ENCODE measurements around the gene MORC2. TPM values are rescaled to one million over a fixed set of nuclear protein-coding genes. Genes with fewer than 3 reads are reported as not detected.

Gene MORC2
- total RNA-seq, 2 experiments from 2014 or later: 20.3 to 20.9 TPM

DNA sequence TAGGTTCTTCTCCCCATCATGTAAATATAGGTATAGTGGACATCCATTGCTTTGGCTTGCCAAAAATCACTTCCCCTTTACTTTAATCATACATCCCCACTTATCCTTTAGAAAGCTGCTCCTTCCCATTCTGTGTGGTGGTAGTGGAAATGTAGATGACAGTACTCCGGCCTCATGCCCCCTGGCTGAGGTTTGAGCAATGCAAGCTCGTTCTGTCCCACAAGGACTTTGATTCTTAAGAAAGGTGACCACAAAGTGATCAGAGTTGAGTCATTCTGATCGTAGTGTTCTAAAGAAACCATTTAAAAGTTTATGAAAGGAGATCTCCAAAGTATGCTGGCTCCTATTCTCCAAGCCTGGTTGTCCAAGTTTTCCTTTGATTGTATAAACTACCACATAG lies 11.4 kb upstream of the MORC2 start:
- intact Hi-C loops (cut with micrococcal nuclease): no loop called here
- H3K4me3 Mint-ChIP-seq: no peak overlapping the region
- H3K36me3 Mint-ChIP-seq: peaks cover 32% of the 10 kb centered on the region
- DNase-seq: no peak
- ChIA-PET CTCF (interaction anchor here (1.4 kb wide), 1 partner anchor 11 kb away, joined by 4 read pairs; the partner anchor contains the start of genes MORC2 and TUG1), POLR2A (interaction anchor here (2.3 kb wide), 1 partner anchor 11 kb away, joined by 8 read pairs; the partner anchor contains the start of genes MORC2 and TUG1)
- no peaks in the 10 kb centered on the region for H3K27me3 Mint-ChIP-seq
- H3K9me3 Mint-ChIP-seq: peaks cover 93% of the 10 kb centered on the region
- peaks cover 3% of the 10 kb centered on the region for H3K4me1 Mint-ChIP-seq (ENCODE audit: low read depth)
- no peak overlapping the region for H3K27ac Mint-ChIP-seq

DNA sequence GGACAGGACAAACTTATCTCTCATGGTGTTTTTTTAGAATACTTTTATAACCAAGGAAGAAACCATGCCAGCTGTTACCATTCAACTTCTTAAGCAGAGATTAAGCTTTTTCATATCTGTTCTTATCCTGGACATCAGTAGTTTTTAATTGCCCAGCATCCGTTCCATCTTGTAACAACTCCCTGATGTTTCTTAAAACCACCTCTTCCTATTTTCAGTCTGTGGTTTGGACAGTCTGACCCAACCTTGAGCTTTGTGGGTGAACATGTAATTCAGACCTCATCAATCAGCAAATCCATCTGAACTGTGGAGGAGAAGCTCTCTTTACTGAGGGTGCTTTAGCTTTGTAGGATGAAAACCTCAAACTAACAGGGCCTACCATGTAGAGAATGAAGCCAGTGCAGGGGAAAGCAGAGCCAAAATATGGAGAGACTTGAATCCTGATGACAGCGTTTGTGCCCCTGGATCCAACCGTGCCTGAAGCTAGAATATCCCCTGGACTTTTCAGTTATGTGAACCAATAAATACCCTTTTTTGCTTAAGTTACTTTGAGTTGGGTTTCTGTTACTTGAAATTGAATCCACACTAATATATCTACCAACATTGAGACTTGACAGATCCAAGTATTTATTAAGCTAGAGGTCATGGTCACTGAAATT lies 9.9 kb upstream of the MORC2 start:
- no peak overlapping the region for H3K27ac Mint-ChIP-seq
- POLR2A ChIA-PET: interaction anchor here (2.3 kb wide), 1 partner anchor 10 kb away, joined by 8 read pairs; the partner anchor contains the start of genes MORC2 and TUG1
- intact Hi-C loops (cut with micrococcal nuclease): no loop called here
- CTCF ChIA-PET: interaction anchor here (0.8 to 2.0 kb wide), 3 partner anchors 9 to 58 kb away, joined by 3 to 4 read pairs (median 3); partner anchors contain the start of gene TUG1
- H3K4me1 Mint-ChIP-seq (ENCODE audit: low read depth): peaks cover 3% of the 10 kb centered on the region
- peaks cover 91% of the 10 kb centered on the region for H3K9me3 Mint-ChIP-seq
- H3K4me3 Mint-ChIP-seq: no peak overlapping the region
- DNase-seq: no peak
- no peaks in the 10 kb centered on the region for H3K27me3 Mint-ChIP-seq
- H3K36me3 Mint-ChIP-seq: peaks cover 46% of the 10 kb centered on the region

DNA sequence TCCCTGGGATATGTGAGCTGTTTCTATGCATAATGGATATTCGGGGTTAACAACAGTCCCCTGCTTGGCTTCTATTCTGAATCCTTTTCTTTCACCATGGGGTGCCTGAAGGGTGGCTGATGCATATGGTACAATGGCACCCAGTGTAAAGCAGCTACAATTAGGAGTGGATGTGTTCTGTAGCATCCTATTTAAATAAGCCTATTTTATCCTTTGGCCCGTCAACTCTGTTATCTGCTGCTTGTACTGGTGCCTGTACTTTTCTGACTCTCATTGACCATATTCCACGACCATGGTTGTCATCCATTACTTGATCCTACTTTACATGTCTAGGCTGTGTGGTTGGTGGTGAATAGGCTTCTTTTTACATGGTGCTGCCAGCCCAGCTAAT lies 1.8 kb upstream of the MORC2 start:
- DNase-seq: no peak
- H3K27ac Mint-ChIP-seq: peak overlapping the region; percentile 83
- peaks cover 85% of the 10 kb centered on the region for H3K36me3 Mint-ChIP-seq
- H3K9me3 Mint-ChIP-seq: peaks cover 61% of the 10 kb centered on the region
- peaks cover 1% of the 10 kb centered on the region for H3K27me3 Mint-ChIP-seq
- intact Hi-C loops (cut with micrococcal nuclease): no loop called here
- H3K4me3 Mint-ChIP-seq: peak overlapping the region; percentile 85
- POLR2A ChIA-PET: no interaction called here
- CTCF ChIA-PET: interaction anchor here (0.6 to 3.6 kb wide), 7 partner anchors 25 to 260 kb away, joined by 3 to 21 read pairs (median 6); partner anchors contain the start of gene SELENOM
- peaks cover 54% of the 10 kb centered on the region for H3K4me1 Mint-ChIP-seq (ENCODE audit: low read depth)

DNA sequence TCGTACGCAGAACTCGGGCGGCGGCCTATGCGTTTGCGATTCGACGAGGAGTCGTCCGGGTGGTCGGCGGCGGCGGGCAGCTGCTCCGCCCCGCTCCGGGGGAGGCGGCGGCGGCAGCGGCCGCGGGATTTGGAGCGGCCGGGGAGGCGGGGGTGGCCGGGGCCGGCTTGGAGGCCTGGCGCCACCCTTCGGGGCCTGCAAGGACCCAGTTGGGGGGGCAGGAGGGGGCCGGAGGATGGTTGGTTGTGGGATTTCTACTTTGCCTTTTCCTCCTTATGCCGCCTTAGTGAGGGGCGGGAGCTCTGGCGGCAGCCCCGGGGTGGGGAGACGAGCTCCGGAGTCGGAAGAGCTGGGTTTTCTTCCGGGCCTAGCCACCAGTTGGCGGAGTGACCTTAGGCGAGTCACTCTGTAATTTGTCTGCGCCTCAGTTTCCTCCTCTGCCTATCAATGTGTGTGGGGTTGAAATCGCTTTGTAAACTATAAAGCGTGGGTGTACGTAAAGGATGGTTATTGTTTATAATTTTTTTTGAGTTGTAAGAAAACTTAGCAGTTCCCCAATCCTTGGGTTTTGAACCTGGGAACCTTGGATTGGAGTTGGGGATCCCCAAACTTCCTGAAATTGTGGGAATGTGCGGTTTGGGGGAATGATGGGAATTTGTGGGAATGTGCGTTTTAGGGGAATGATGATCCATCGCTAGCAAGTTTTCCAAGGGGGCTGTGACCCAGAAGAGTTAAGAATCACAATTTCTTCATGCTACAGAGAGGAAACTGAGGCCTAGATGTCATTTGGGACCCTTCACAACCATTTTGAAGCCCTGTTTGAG lies 1.2 kb upstream of the MORC2 start:
- peak overlapping the region; percentile 85 for H3K4me3 Mint-ChIP-seq
- ChIA-PET CTCF (interaction anchor here (0.6 to 3.6 kb wide), 12 partner anchors 9 to 335 kb away, joined by 3 to 21 read pairs (median 4); partner anchors contain the start of gene SELENOM), POLR2A (interaction anchor here (0.8 to 2.7 kb wide), 9 partner anchors 9 to 546 kb away, joined by 3 to 28 read pairs (median 5); partner anchors contain the start of genes PES1 and SELENOM)
- DNase-seq: peak; percentile 55
- H3K4me1 Mint-ChIP-seq (ENCODE audit: low read depth): peaks cover 59% of the 10 kb centered on the region
- peak overlapping the region; percentile 89 for H3K27ac Mint-ChIP-seq
- peaks cover 1% of the 10 kb centered on the region for H3K27me3 Mint-ChIP-seq
- peaks cover 83% of the 10 kb centered on the region for H3K36me3 Mint-ChIP-seq
- intact Hi-C loops (cut with micrococcal nuclease): loop anchor here (1.0 to 5.0 kb wide), 4 partner anchors 115 to 377 kb away; partner anchors contain the start of gene PIK3IP1
- H3K9me3 Mint-ChIP-seq: peaks cover 58% of the 10 kb centered on the region

DNA sequence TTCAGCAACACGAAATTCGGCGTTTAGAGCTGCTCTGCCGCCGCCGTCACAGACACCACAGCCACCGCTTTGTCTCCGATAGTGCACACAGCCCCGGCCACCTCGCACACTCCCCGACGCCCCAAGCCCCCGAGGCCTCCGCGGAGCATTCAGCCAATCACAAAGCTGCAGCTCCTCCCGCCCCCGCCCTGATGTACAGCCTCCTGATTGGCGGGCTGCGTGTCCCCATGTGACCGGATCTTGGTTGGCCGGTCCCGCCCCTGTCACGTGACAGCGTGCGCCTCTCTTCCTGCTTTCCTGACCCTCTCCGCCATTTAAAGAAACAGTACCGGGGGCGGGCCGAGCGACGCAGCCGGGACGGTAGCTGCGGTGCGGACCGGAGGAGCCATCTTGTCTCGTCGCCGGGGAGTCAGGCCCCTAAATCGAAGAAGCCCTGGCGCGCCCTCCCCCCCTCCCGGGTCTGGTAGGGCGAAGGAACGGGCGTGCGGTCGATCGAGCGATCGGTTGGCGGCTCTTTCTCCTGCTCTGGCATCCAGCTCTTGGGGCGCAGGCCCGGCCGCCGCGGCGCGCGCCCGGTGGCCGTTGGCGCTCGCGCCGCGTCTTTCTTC lies 454 bp upstream of the MORC2 start, which contains the start of gene TUG1:
Gene TUG1 (plus strand): TSS at position 342 of the 608 bp plus-strand sequence.
- peak; percentile 98 for DNase-seq
- intact Hi-C loops (cut with micrococcal nuclease): loop anchor here (1.0 to 5.0 kb wide), 4 partner anchors 116 to 377 kb away; partner anchors contain the start of gene PIK3IP1
- ChIA-PET CTCF (interaction anchor here (0.6 to 3.6 kb wide), 12 partner anchors 9 to 429 kb away, joined by 3 to 21 read pairs (median 4); partner anchors contain the start of gene SELENOM), POLR2A (interaction anchor here (0.6 to 2.7 kb wide), 11 partner anchors 10 to 545 kb away, joined by 3 to 28 read pairs (median 4); partner anchors contain the start of genes LIMK2, PES1 and SELENOM)
- Mint-ChIP-seq H3K4me1 (ENCODE audit: low read depth) (peaks cover 64% of the 10 kb centered on the region), H3K9me3 (peaks cover 51% of the 10 kb centered on the region), H3K36me3 (peaks cover 80% of the 10 kb centered on the region), H3K27ac (peak within 1 kb of the TSS; percentile 89), H3K27me3 (peaks cover 1% of the 10 kb centered on the region), H3K4me3 (peak within 1 kb of the TSS; percentile 85)

DNA sequence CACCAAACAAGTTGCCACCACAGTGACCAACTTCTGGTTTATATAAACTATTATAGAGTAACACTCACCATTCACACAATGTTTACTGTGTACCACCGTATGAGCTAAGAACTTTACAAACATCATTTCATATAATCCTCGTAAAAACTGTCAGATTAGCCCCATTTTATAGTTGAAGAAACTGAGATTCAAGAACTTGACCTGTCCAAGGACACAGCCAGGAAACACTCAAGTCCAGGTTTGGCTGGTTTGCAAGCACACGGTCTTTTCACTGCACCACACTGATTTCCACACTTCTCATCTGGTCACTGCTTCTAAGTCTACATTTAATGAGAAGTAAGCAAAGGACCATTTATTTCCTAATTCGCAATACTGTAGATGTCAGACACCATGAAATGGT lies 3.7 kb downstream of the MORC2 start:
- ChIA-PET POLR2A (no interaction called here), CTCF (no interaction called here)
- Mint-ChIP-seq H3K4me1 (ENCODE audit: low read depth) (peaks cover 36% of the 10 kb centered on the region), H3K27ac (no peak overlapping the region), H3K36me3 (peaks cover 39% of the 10 kb centered on the region), H3K27me3 (peaks cover 1% of the 10 kb centered on the region), H3K4me3 (no peak overlapping the region), H3K9me3 (peaks cover 18% of the 10 kb centered on the region)
- intact Hi-C loops (cut with micrococcal nuclease): loop anchor here (5.0 kb wide), 2 partner anchors 327 to 377 kb away; partner anchors contain the start of gene PIK3IP1
- no peak for DNase-seq

DNA sequence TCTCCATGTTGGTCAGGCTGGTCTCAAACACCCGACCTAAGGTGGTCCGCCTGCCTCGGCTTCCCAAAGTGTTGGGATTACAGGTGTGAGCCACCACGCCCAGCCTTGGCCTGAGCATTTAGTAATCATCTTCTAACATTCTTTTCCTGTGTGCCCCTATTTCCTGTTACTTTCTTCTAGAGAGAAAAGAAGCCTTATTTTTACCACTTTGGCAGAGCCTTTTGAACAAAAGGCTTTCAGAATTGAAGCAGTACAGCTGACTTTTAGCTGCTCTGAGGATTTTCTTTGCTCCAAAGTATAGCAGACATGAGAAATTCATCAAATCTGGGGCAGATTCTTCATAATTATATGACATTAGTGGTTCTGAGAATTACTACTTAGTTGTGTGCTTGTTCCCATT lies 13.4 kb downstream of the MORC2 start:
- no peak for DNase-seq

DNA sequence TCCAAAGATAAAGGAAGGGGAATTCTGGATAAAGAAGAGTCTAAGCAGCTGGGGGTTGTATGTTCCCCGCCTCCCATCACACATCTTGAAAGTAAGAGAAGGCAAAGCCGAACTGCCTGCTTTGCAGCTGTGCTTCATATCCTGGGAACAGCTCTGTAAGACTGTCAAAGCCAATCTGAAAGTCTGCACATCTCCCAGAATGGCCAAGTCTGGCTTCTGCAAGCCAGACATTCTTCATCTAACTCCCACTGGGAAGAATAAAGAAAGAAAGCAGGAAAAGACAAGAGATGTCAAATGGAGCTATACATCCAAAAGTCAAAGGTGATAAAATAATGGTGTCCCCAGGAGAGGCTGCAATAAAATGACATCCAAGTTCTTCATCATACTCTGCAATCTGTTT lies 15.4 kb downstream of the MORC2 start:
- Mint-ChIP-seq H3K4me1 (ENCODE audit: low read depth) (peaks cover 25% of the 10 kb centered on the region), H3K27ac (no peak overlapping the region), H3K36me3 (peaks cover 21% of the 10 kb centered on the region), H3K9me3 (no peaks in the 10 kb centered on the region), H3K27me3 (no peaks in the 10 kb centered on the region), H3K4me3 (no peak overlapping the region)
- no peak for DNase-seq
- intact Hi-C loops (cut with micrococcal nuclease): no loop called here
- ChIA-PET CTCF (no interaction called here), POLR2A (no interaction called here)

More for the DNA sequence above, 13.4 kb downstream of the MORC2 start:
- Mint-ChIP-seq H3K27me3 (no peaks in the 10 kb centered on the region), H3K27ac (no peak overlapping the region), H3K4me3 (no peak overlapping the region), H3K36me3 (peaks cover 12% of the 10 kb centered on the region), H3K4me1 (ENCODE audit: low read depth) (peaks cover 22% of the 10 kb centered on the region), H3K9me3 (no peaks in the 10 kb centered on the region)
- POLR2A ChIA-PET: interaction anchor here (2.0 kb wide), 1 partner anchor 13 kb away, joined by 6 read pairs; the partner anchor contains the start of genes MORC2 and TUG1
- CTCF ChIA-PET: no interaction called here
- intact Hi-C loops (cut with micrococcal nuclease): no loop called here

DNA sequence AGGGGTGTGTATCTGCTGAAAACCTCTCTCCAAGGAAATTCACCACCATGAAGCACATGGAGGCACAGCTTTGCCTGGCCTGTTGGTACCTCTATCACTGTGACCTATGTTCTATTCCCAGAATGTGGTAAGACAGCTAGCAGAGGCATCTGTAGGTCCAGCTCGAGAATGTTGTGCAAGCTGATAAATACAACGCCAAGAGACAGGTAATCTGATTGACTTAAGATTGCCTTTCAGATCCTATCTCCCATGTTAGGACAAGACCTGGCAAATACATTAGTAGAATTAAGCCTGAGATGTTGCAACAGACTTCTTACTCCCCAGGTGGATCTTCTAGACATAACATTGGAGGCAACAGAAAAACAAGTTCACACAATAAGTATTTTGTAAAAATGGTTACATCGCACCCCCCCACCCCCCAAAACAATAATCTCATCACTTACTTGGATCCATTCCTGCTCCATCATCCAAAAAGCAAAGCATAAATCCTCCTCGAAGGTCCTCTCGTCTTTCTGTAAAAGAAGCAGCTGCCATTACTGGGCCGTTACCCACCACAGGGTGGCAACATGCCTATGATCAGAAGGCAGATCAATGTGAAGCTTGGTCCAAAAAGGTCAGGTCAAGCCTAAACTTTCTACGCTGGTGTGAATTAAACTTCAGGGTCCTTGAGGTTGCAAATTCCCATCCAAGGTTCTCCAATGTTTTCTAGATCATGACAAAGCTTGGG lies 18.5 kb downstream of the MORC2 start:
- CTCF ChIA-PET: interaction anchor here (0.6 to 1.4 kb wide), 3 partner anchors 9 to 279 kb away, joined by 3 to 6 read pairs (median 4); no protein-coding TSS in a partner anchor
- no peak overlapping the region for H3K4me3 Mint-ChIP-seq
- intact Hi-C loops (cut with micrococcal nuclease): loop anchor here (10.0 kb wide), 3 partner anchors 195 to 325 kb away; partner anchors contain the start of gene PLA2G3

DNA sequence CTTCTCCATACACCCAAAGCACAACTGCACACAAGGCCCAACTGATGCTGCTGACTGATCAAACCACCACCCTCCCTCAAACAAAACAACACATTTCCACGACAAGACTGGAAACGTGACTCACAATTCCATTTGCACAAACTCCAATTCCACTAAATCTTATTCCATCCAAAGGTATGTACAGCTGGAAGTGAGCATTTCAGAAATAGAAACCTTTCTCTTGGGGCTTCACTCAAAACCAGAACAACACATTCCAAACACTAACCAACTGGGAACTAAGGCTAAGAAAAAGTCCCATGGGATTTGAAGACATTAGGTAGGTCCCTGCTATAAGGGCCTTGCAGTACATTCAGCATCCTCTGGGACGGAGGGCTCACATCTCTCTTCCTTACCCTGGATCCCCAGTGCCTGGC lies 19.6 kb downstream of the MORC2 start:
- Mint-ChIP-seq H3K9me3 (no peaks in the 10 kb centered on the region), H3K27me3 (no peaks in the 10 kb centered on the region), H3K4me3 (no peak overlapping the region), H3K4me1 (ENCODE audit: low read depth) (peaks cover 26% of the 10 kb centered on the region), H3K27ac (no peak overlapping the region), H3K36me3 (peaks cover 32% of the 10 kb centered on the region)
- intact Hi-C loops (cut with micrococcal nuclease): loop anchor here (10.0 kb wide), 3 partner anchors 196 to 326 kb away; partner anchors contain the start of gene PLA2G3
- ChIA-PET CTCF (interaction anchor here (1.1 to 1.4 kb wide), 3 partner anchors 134 to 136 kb away, joined by 4 to 6 read pairs (median 4); no protein-coding TSS in a partner anchor), POLR2A (interaction anchor here (1.0 kb wide), 1 partner anchor 136 kb away, joined by 3 read pairs; no protein-coding TSS in a partner anchor)
- no peak for DNase-seq

More for the DNA sequence above, 18.5 kb downstream of the MORC2 start:
- no peak for DNase-seq
- Mint-ChIP-seq H3K27me3 (no peaks in the 10 kb centered on the region), H3K4me1 (ENCODE audit: low read depth) (peaks cover 21% of the 10 kb centered on the region), H3K36me3 (peaks cover 26% of the 10 kb centered on the region), H3K27ac (no peak overlapping the region), H3K9me3 (no peaks in the 10 kb centered on the region)
- POLR2A ChIA-PET: interaction anchor here (1.0 kb wide), 1 partner anchor 135 kb away, joined by 3 read pairs; no protein-coding TSS in a partner anchor
